AG08395 (cell line): ENCODE data around the gene IPO9.
"Not testable (repeated sequence)": the region's sequence is repeated elsewhere in the genome, so short reads cannot be mapped to it uniquely, and the experiment has no call there.

ENCODE experiments used
- DNase-seq: peaks from one replicate; pipeline ENCODE4 v3.0.0; 2012; ENCODE audit warnings: mixed read lengths, low spot score

Gene IPO9

GRCh38 chr1:201809876-201810275 is 19.1 kb upstream of the IPO9 start:
- DNase-seq: no peak

DNA sequence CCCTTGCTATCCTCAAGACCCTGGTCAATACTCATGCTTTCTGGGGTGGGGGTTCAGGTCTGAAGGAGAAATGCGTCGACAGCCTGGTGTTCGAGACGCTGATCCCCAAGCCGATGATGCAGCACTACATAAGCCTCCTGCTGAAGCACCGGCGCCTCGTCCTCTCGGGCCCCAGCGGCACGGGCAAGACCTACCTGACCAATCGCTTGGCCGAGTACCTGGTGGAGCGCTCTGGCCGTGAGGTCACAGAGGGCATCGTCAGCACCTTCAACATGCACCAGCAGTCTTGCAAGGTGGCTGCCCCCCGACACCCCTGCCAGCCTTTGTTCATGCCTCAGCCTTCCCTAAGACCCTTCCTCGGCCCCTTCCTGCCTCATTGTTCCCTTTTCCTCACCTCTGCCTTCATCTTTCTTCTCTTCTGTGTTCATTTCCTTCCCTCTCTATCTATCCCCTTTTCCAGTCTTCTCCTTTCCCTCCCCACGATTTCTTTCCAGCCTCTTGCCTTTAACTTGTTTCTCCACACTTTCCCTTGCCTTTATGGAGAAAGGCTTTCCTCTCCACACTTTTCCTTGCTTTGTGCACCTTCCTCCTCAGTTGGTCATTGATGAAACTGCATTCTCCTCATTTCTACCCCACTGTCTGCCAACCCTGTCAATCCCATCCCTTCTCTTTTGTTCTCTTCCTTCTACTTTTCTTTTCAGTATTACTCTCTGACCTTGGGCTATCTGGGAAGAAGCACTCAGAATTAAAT is 18.3 kb upstream of the IPO9 start:
- no peak for DNase-seq

- no peak for DNase-seq
Measured at GRCh38 chr1:201813226-201813625, 15.7 kb upstream of the IPO9 start.

- no peak for DNase-seq
Measured at GRCh38 chr1:201816309-201816854, 12.6 kb upstream of the IPO9 start.

GRCh38 chr1:201818971-201819750 is 9.8 kb upstream of the IPO9 start:
- DNase-seq: no peak

GRCh38 chr1:201820413-201820812 is 8.5 kb upstream of the IPO9 start:
- DNase-seq: no peak

DNA sequence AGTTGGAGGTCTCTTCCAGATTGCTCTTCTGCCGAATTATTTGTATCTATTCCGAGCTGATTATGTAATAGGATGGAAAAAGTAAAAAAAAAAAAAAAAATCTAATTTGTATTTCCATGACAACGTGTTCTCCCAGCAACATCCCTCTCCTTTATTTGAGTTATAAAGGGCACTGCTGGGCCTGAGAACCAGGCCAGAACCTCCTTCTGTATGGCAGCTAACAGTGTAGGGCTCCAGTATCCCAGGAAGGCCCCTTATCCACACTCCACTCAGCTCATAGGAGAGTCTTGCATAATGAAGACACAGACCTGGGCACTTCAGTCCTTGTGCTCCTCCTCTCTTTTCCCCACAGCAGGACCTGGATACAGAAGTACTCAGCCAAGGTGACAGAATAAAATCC is 3.7 kb upstream of the IPO9 start:
- DNase-seq: no peak

- no peak for DNase-seq
Measured at GRCh38 chr1:201826830-201827229, 2.1 kb upstream of the IPO9 start.

DNA sequence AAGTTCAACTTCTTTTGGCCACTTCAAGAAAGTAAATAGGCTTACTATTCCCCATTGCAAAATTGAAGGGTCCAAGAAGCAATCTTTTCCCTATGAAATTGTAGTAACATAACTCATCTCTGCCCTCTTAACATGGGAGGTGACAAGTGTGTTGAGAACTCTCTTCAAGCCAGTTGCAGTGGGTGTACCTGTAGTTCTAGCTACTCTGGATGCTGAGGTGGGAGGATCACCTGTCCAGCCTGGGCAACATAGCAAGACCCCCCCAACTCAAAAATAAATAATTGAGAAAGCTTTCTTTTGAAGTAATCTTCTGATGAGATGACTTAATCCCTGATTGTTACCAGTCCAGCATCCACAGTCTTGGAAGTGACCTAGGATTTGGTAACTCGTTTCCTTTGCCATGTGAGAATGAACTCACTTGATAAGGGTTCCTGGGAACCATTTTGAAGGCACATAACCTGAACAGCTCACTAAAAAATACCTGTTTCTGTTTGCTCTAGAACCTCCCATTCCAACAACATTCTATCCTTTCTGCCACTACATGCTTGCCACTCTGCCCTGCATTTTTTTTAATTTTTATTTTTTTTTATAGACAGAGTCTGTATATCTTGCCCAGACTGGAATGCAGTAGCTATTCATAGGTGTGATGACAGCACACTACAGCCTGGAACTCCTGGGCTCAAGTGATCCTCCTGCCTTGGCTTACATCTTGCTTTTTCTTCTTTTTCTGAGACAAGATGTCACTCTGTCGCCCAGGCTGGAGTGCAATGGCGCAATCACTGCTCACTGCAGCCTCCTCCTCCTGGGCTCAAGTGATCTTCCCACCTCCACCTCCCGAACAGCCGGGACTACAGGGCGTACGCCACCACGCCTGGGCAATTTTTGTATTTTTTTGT is 1.4 kb upstream of the IPO9 start:
- DNase-seq: no peak

GRCh38 chr1:201828217-201828819 is 639 bp upstream of the IPO9 start:
- DNase-seq: no peak

GRCh38 chr1:201831371-201831770 is 2.4 kb downstream of the IPO9 start:
- DNase-seq: no peak

DNA sequence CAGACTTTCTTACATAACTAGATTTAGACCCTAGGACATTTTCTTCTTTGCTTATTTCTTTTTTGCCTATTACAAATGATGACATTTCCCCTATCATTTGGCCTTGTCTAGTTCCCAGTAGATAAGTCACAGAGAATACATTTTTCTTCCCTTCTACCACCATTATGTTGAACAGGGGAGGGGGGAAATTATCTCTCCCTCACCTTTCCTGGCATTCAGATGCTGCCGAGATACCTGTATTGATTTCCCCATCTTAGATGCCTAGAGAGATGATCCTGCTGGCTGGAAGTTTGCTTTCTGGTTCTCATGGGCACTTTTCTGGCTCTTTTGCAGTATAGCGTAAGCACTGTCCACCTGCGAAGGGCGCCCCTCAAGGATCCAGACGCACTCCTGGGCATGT is 5.7 kb downstream of the IPO9 start:
- no peak for DNase-seq

GRCh38 chr1:201838381-201838780 is 9.4 kb downstream of the IPO9 start:
- no peak for DNase-seq

GRCh38 chr1:201839089-201839488 is 10.1 kb downstream of the IPO9 start:
- DNase-seq: not testable (repeated sequence)

- no peak for DNase-seq
Measured at GRCh38 chr1:201840055-201840454, 11.1 kb downstream of the IPO9 start.

DNA sequence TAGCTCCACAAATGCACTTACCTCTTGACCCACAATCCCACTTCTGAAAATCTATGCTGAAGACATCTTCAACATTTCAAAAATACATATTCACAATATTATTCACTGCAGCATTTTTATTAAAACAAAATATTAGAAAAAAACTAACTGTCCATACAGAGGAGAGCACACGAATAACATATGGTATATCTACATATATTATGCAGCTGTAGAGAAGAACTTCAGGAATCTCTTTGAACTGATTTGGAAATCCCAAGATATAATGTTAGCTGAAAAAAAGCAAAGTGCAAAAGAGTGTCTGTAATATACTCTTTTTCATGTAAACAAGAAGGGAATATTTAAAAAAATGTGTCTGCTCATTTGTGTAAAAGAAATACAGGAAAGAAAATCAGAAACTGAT is 11.5 kb downstream of the IPO9 start:
- DNase-seq: no peak

GRCh38 chr1:201841265-201841912 is 12.4 kb downstream of the IPO9 start:
- no peak for DNase-seq

GRCh38 chr1:201842472-201843027 is 13.6 kb downstream of the IPO9 start:
- DNase-seq: no peak

GRCh38 chr1:201845331-201846083 is 16.6 kb downstream of the IPO9 start:
- DNase-seq: no peak

GRCh38 chr1:201847150-201847549 is 18.2 kb downstream of the IPO9 start:
- DNase-seq: no peak
